GM12873 (cell line): Measurements from ENCODE around the gene COG5.

Experiments used
- CTCF ChIP-seq: IDR thresholded peaks from 2 replicates; pipeline ENCODE4 v1.5.1; 2012; ENCODE audit warnings: low read depth, mild to moderate bottlenecking, moderate library complexity, low read length, control low read depth; ENCODE audit not compliant: insufficient read depth; ENCODE audit errors: missing control alignments

The COG5 gene

GRCh38 chr7:107179326-107180164, 384.2 kb downstream of the COG5 start:
- TF ChIP-seq CTCF = no peak

DNA sequence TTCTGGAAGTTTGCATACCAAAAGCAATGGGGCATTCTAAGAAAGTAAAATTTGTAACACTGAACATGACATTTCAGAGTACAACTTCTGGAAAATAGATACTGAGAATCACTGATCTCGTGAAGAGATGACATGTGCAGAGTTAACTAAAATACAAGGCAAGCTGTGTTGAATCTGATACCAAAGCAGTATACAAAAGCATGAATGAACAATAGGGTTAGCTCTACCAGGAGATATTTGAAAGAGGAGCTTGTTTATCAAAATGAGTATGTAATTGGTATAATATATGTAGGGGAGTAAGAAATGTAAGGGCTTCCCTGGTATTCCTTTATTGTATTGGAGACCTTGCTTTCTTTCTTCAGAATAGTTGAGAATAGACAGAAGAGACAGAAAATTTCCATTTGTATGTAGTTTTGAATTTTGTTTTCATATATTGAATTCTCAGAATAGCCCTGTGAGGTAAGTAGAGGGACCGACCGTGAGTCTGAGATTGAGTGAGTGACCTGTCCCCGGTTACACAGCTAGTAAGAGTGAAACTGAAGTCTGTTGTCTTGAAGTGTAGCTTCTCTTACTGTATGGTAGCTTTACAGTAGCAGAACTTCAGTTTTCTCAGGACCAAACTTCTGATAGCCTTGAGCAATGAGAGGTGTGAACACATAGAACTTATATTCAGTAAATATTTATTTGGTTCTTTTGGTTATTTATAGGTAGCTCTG, 389.9 kb downstream of the COG5 start:
- TF ChIP-seq CTCF = no peak

- TF ChIP-seq CTCF = no peak
Measured at GRCh38 chr7:107173191-107173590, 390.5 kb downstream of the COG5 start.

- no peak for TF ChIP-seq CTCF
Measured at GRCh38 chr7:107172276-107173032, 391.3 kb downstream of the COG5 start.

DNA sequence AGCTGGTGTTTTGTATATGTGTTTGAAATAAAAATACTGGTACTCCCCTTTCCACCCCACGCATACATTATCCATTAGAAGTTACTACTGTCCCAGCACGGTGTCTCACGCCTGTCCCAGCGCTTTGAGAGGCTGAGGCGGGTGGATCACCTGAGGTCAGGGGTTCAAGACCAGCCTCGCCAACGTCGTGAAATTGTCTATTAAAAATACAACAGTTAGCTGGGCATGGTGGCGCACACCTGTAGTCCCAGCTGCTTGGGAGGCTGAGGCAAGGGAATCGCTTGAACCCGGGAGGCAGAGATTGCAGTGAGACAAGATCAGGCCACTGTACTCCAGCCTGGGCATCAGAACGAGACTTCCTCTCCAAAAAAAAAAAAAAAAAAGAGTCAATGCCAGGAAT, 392.2 kb downstream of the COG5 start:
- no peak for TF ChIP-seq CTCF

DNA sequence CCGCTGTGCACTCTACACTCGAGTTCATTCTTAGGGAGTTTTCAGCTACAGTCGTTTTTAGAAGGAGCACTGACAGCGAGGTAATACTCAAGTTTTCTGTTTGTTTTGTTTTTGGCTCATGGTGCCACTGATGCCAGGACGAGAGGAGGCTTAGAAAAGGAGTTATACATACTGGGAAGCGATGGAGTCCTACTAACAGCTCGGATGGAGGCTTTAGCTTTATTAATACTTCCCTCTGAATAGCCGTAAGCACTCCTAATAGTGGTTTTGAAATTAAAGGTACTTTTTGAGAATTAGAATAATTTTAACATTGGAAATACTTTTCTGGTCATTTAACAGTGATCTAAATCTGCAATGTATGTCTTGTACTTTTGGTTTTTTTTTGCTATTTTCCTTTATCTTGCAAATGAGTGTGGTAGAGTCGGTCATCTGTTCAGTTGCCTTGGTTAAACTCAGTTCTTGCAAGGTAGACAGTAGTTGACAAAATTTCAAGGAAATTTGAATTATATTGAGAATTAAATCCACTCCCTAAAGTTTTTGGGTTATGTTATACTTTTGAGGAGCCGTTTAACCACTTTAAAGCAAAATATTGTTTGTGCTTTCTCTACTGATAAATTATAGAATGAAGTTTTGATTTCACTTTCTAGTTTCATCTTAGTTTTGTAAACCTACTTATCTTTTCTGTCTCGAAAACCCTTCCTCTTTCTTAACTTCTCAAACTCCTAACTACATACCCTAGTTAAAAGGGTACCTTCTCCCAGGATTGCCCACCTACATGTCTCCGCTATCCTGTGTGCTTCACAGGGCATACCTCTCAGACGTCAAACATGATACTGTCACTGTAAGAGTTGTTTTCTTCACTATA, 393.4 kb downstream of the COG5 start:
- TF ChIP-seq CTCF = no peak
